Uterus (tissue), 2 donors: ENCODE results near the gene MOSPD3.

ENCODE experiments used
- POLR2A ChIP-seq, 2 donors: fragments of 450-650 bp; IDR thresholded peaks; one replicate each; pipeline ENCODE4 v1.6.1; 2016; ENCODE audit warnings: antibody characterized with exemption in 2 of 2, mild to moderate bottlenecking in 1 of 2, moderate library complexity in 1 of 2
- TF ChIP-seq, protein P1 (sequence below), 4 experiments: fragments of 200-600 bp in 2 of 4; fragments of 450-650 bp in 2 of 4; sonication (generic) in 2 of 4; IDR thresholded peaks; one replicate each; pipeline ENCODE4 v1.5.1; 2016 to 2019; ENCODE audit warnings: antibody characterized with exemption in 4 of 4, mild to moderate bottlenecking in 2 of 4, moderate library complexity in 1 of 4

DNA sequence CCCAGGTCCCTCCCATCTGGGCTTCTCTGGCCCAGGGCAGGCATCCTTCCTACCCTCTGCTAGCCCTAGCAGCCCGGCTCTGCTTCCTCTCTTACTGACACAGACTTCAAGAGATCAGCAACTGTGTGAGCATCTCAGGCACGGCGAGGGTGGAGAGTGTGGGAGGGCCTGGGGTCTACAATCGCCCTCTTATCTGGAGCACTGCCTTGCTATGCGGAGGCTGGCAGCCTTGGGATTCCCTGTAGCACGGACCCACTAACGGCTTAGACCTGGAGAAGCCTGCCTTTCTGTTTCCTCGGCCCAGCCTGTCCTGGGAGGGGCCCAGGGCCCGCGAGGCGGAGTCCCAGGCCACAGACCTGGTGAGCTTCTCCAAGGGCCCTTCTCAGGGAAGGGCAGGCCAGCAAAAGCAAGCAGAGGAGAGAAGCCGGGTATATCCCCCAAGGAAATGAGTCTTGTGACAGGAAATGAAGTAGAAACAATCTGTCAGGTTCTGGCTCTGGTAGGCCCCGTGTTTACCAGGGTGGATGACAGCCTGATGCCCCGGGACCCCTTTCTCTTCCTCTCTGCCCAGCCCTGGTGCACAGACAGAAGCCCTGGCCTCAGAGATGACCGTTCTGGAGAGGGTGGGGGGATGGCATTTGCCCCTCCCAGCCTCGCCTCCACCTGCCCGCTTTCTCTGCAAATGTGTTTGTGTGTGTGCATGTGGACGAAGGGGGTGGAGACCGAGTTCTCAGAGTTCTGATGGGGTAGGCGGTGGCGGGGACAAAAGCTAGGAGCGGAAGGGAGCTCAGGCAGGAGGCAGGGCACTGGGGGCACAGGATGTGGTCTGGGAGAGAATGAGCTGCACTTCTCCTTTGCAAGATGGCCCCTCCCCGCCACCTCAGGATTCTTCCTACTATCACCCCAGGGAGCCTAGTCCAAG, 28.9 kb upstream of the MOSPD3 start:
- TF ChIP-seq, protein P1, sequence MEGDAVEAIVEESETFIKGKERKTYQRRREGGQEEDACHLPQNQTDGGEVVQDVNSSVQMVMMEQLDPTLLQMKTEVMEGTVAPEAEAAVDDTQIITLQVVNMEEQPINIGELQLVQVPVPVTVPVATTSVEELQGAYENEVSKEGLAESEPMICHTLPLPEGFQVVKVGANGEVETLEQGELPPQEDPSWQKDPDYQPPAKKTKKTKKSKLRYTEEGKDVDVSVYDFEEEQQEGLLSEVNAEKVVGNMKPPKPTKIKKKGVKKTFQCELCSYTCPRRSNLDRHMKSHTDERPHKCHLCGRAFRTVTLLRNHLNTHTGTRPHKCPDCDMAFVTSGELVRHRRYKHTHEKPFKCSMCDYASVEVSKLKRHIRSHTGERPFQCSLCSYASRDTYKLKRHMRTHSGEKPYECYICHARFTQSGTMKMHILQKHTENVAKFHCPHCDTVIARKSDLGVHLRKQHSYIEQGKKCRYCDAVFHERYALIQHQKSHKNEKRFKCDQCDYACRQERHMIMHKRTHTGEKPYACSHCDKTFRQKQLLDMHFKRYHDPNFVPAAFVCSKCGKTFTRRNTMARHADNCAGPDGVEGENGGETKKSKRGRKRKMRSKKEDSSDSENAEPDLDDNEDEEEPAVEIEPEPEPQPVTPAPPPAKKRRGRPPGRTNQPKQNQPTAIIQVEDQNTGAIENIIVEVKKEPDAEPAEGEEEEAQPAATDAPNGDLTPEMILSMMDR (IDR thresholded peaks at IDR 0.05), result no peak
- no peak for TF ChIP-seq POLR2A (IDR thresholded peaks at IDR 0.05)
